NB4 (cell line): ENCODE results near the gene DGCR2.

Source experiments
- DNase-seq: peaks from one replicate; pipeline ENCODE4 v3.0.0; 2010; ENCODE audit warnings: low read depth
- H3K4me3 ChIP-seq: one replicate; pipeline ENCODE4 v1.5.1; 2011; ENCODE audit warnings: mild to moderate bottlenecking, low read depth, low read length, moderate library complexity
- CTCF ChIP-seq: IDR thresholded peaks from one replicate; pipeline ENCODE4 v1.5.1; 2012; ENCODE audit warnings: low read depth, low read length
- MYC ChIP-seq: IDR thresholded peaks from 2 replicates; pipeline ENCODE4 v1.6.1; 2011; ENCODE audit warnings: low read depth, low read length
- POLR2A ChIP-seq: IDR thresholded peaks from 2 replicates; pipeline ENCODE4 v1.6.1; 2011; ENCODE audit warnings: mild to moderate bottlenecking; ENCODE audit not compliant: insufficient read length; ENCODE audit errors: extremely low read depth
- TF ChIP-seq, protein P1 (sequence below): IDR thresholded peaks from 2 replicates; pipeline ENCODE4 v1.6.1; 2011; ENCODE audit warnings: low read depth, low read length

Gene DGCR2

GRCh38 chr22:18994701-18995326 lies 127.4 kb downstream of the DGCR2 start:
- H3K4me3 ChIP-seq: no peak overlapping the region
- DNase-seq: peak; percentile 54
- TF ChIP-seq, protein P1, sequence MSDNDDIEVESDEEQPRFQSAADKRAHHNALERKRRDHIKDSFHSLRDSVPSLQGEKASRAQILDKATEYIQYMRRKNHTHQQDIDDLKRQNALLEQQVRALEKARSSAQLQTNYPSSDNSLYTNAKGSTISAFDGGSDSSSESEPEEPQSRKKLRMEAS: no peak
- TF ChIP-seq MYC (no peak), CTCF (no peak), POLR2A (no peak)

DNA sequence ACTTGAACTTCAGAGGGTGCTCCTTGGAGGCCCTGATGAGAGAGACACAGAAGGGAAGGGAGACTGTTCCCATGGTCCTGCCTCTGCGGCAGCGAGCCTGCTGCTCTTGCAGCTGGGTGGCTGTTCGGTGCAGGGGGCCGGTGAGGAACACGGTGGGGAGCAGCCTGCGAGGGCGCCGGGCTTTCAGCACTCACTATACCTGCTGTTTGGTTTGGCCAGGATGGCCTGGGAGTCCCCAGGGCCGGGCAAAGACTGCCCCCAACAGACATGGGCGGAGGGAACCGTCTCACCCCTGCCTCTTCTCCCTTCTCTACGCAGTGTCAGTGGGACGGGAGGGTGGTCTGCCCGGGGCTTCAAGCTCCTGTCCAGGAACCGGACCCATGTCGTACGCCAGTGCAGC lies 128.2 kb downstream of the DGCR2 start:
- no peak overlapping the region for H3K4me3 ChIP-seq
- no peak for DNase-seq
- no peak for TF ChIP-seq POLR2A
- TF ChIP-seq MYC: no peak
- TF ChIP-seq, protein P1: no peak
- TF ChIP-seq CTCF: no peak

GRCh38 chr22:18992543-18993198 lies 129.5 kb downstream of the DGCR2 start:
- TF ChIP-seq, protein P1: no peak
- no peak for TF ChIP-seq POLR2A
- TF ChIP-seq MYC: no peak
- TF ChIP-seq CTCF: no peak
- no peak overlapping the region for H3K4me3 ChIP-seq
- DNase-seq: no peak

- H3K4me3 ChIP-seq: no peak overlapping the region
- TF ChIP-seq POLR2A (no peak), MYC (no peak)
- no peak for DNase-seq
These were observed 130.3 kb downstream of the DGCR2 start for GRCh38 chr22:18991821-18992442.

DNA sequence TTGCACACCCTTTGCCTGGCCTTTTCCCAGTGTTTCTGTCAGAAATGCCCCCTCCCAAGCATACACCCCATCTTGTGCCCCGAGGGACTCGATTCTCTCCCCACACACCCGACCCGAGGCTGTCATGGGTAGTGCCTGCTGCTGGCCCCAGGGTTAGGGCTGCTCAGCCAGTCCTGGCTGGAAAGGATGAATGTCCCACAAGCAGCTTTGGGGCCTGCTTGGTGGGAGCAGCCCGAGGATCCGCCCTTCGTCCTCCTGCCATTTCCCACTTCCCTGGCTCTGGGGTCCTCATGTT lies 131.1 kb downstream of the DGCR2 start:
- TF ChIP-seq POLR2A: no peak
- no peak for TF ChIP-seq MYC
- no peak for TF ChIP-seq CTCF
- TF ChIP-seq, protein P1: no peak
- no peak for DNase-seq
- no peak overlapping the region for H3K4me3 ChIP-seq

GRCh38 chr22:18990355-18991137 lies 131.7 kb downstream of the DGCR2 start:
- DNase-seq: no peak

More at GRCh38 chr22:18990355-18991137, 131.7 kb downstream of the DGCR2 start:
- H3K4me3 ChIP-seq: no peak overlapping the region
- TF ChIP-seq MYC: no peak
- TF ChIP-seq, protein P1: no peak
- no peak for TF ChIP-seq POLR2A
- no peak for TF ChIP-seq CTCF
